ENCODE results near the gene ADRA2A.

DNA sequence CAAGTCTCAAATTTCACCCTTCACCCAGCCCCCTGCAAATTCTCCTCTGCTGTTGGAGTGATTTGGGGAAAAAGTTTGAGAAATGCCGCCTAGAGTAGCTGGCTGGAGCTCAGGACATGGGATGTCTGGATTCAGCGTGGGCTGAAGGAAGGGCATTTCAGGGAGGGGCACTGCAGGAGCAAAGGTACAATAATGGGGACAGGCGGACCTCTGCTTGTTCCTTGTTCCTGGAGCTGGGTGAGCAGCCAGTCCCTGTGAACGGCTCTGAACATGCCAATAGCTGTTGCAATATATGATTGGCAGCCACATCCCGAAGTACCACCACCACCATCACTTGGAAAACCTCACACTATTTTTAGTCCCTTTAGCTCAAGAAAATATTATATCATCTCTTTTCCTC is 23.4 kb downstream of the ADRA2A start:
- TF ChIP-seq, protein P1, sequence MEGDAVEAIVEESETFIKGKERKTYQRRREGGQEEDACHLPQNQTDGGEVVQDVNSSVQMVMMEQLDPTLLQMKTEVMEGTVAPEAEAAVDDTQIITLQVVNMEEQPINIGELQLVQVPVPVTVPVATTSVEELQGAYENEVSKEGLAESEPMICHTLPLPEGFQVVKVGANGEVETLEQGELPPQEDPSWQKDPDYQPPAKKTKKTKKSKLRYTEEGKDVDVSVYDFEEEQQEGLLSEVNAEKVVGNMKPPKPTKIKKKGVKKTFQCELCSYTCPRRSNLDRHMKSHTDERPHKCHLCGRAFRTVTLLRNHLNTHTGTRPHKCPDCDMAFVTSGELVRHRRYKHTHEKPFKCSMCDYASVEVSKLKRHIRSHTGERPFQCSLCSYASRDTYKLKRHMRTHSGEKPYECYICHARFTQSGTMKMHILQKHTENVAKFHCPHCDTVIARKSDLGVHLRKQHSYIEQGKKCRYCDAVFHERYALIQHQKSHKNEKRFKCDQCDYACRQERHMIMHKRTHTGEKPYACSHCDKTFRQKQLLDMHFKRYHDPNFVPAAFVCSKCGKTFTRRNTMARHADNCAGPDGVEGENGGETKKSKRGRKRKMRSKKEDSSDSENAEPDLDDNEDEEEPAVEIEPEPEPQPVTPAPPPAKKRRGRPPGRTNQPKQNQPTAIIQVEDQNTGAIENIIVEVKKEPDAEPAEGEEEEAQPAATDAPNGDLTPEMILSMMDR (IDR thresholded peaks at IDR 0.05; ENCODE audit: poor library complexity) = no peak
- TF ChIP-seq EZH2 (IDR thresholded peaks at IDR 0.05; ENCODE audit: borderline replicate concordance) (no peak), EZH2phosphoT487 (IDR thresholded peaks at IDR 0.05; ENCODE audit: low read depth, severe bottlenecking, unreplicated experiment) (no peak)
